ENCODE results near the gene API5.
A peak's percentile ranks its signal among the peaks of the same experiment; 100 is the strongest.
"Not testable (repeated sequence)": the region's sequence is repeated elsewhere in the genome, so short reads cannot be mapped to it uniquely, and the experiment has no call there.

Gene API5

DNA sequence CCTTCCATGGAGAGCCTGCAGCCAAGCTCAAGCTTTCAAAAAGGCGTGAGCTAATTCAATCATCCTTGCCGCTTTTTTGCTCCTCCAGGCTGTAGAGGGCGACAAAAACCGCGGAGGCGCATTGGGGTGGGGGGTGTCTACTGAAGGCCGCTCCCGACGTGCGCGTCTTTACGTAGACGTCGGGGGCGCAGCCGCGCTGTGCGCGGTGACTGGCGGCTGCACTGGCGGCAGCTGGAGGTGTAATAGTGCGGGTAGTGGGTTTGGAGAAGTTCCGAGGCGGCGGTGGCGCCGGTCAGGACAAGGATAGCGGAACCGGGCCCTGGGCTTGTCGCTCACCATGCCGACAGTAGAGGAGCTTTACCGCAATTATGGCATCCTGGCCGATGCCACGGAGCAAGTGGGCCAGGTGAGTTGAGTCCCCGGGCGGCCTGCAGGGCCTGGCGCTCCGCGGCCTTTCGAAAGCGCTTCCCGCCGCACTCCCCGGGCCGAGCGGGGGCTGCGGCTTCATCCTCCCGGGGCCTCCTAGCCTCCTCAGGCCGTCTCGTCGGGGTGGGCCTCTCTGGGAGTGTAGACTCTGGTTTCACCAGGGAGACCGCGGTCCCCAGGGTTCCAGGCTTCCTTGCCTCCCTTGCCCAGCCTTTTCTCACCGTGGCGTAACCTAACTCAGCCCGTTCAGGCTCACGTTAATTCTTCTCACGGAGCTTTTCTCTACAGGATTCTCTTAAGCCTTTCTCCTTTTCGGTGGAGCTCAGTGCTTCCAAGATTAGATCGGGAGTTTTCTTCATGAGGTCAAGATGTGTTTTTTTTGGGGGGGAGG, at the start of gene API5:
Gene API5 (plus strand): TSS at position 206 of the 817 bp plus-strand sequence. CDS start 132 bp downstream, at position 338.
- DNase-seq: peak; percentile 94

DNA sequence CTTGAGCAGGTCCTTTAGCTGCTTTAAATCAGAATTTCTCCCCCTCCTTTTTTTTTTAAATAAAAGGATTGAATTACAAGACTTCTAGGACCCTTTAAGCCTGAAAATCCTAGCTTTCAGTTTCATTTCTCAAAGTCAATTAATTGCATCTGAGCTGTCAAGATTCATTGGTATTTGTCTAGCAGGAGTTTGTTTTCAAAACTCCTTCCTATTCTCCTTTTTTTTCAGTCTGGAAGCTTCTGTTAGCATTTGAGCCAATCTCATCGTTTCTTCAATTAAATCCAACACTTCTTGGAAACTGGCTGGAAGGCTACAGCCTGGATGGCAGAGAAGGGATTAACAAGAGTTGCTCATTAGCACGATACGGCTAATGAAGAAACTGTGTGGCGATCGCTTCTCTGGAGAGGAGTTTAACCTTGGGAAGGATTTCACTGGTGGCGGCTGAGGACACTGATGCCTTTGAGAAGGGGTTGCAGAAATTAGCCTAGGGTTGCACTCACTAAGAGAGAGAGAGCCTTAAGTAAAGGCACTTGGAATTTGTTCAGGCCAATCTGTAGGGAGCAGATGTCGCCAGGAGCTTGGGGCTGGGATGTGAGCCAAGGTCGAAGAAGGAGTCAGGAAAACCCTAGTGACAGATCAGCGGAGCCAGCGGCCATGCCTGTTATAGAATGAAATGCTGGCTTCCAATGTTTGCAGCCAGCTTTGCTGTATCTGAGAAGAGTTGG, 43.8 kb upstream of the API5 start:
- no peak for DNase-seq

DNA sequence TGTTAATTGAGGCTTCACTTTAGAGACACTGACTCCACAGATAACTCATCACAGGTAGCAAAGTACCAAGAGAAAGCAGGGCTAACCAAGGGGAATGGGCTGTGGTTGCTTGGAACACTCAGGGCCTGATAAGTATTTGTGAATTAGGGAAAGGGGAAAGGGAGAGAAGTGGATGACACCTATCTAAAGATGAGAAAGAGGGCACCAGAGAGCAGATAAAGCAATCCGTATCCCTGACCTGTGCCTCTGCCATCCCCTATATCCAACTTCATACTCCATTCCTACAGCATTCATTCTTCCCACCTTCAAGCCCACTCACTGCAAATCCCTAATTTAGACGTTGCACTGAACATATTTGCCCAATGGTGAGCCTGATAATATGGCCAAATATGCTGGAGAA, 43.0 kb upstream of the API5 start:
- no peak for DNase-seq

DNA sequence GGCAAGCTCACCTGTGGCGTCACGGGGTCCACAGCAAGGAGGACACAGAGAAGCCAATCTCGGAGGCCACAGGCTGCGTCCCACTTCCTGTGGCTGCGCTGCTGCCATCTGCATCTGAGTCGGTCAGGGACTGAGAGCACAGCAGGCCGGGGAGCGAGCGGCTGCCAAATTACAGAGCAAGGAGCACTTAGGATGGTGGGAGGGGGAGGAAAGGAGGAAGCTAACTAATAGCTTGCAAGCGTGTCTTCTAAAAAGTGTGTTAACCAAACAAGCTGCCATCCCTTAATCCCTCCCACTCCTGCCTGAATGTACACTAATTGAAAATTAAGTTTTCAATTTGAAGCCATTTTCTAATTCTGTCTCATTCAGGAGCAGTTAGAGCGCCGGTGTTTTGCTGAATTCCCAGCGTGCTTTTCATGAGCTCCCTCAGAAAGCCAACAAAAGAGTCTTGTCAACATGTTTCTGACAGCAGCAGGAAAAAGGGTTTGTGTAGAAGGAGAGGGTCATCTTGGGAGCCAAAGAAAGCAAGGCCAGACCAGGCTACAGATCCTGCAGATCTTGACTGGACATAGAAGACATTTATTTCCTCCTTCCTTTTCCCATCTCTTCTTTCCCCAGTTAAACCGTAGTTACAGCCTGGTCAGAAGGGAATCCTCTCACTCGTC, 42.4 kb upstream of the API5 start:
- DNase-seq: no peak

DNA sequence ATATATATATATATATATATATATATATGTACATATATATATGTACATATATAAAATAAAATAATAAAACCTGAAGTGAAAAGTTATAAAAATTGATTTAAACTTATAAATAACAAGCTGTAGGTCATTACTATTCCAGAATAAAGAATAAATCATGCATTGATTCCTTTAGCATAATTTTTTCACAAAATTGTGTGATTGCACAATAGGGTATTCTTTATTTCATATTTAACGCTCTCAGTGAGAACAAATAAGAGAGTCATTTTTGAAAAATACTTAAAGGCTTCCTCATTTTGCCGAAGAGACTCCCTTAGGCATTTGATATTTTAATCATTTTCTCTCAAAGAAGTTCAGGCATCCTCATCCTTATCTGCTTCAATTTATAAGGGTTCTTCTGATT, 41.3 kb upstream of the API5 start:
- no peak for DNase-seq

DNA sequence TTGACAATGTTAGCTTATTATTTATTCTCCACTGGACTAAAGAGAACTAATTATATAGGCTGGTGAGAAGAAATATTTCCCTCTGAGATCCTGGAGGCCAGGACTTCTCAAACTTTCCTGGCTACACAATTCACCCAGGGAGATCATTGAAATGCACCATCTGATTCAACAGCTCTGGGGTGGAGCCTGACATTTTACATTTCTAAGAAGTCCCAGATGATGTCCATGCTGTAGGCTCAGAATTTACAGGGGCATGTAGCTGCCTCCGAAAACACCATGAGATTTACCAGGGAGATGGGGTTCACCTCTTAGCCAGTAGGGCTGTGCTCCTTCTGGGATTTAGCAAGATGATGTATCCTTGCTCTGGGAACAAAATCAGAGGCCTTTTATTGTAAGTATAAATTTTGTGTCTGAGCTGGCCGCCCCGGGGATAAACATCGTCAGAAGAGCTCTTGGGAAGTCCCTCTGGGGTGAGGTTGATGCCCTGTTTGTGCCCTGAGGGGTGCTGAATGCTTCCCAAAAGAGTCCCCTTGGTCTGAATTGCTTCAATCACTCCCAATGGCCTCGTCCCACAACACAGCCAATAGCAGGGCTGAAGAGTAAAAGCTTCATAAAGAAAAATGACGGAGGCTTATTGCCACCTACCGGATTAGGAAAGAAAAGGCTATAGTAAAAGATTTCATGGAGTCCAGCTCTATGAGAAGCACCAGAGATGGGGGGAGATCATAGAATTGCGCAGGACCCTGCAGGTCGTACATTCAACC, 33.4 kb upstream of the API5 start:
- no peak for DNase-seq

DNA sequence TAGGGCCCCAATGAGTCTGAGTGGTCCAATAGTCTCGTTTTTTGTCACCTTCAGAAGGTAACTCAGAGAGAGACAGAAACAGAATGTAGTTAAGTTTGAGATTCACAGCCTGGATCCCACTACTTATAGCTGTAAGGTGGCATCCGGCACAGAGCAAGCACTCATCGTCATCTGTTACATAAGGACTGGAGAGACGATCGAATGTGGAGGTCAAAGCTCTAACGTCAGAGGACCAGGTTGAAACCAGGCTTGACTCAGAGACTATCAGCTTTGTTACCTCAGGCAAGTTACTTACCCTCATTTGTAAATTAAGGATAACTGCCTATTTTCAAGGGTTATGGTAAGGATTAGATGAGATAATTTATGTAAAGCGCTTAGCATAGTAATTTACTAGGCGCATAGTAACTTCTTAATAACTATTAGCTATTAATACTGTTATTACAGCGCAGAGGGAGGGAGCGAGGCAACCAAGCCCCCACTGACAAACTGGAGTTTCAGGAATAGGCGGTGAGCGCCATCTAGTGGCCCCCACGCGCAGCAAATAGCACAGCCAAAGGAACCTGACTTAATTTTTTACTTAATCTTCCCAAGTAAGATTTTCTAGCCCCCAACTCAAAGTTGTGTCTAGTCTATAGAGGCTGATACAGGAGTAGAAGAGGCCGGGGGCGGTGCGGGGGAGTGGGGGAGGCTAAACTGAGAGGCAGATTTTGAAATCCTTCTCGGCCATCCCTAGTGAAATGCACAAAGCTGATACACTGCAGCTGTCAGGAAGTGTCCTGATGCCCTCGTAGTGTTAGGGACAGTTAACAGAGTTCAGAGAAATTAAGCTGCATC, 29.0 kb upstream of the API5 start:
- peak; percentile 24 for DNase-seq

DNA sequence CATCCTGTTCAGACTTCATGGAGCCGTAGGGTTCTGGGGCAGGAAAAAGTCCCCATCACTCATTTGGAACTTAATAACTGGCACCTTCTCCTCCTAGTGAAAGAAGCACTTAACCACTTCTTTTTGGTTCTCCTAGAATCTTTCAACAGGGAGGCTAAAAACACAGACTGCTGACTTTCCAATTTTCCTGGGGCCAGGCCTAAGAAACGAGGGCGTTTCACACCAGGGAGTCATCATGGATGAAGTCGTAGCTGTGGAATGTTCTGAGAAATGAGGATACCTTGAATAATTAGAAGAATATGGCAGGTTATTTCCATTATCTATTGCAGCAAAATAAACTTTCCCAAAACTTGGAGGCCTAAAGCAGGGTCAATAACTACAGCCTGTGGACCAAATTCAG, 26.0 kb upstream of the API5 start:
- DNase-seq: no peak

DNA sequence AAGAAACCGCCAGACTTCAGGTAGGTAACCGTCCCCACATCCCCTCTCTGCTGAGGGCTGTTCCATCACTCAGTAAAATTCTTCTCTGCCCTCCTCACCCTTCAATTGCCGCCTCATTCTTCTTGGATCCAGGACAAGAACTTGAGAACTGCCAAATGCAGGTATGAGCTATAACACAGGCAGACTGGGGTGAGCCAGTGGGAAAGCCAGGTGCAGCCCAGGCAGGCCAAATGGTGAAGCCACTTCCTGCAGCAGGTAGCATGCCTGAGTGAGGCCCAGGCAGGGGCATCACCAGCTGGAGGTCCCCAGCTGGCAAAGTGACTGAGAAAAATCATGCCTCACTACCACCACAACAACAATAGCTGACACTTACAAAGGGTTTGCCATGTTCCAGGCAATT, 22.4 kb upstream of the API5 start:
- no peak for DNase-seq

DNA sequence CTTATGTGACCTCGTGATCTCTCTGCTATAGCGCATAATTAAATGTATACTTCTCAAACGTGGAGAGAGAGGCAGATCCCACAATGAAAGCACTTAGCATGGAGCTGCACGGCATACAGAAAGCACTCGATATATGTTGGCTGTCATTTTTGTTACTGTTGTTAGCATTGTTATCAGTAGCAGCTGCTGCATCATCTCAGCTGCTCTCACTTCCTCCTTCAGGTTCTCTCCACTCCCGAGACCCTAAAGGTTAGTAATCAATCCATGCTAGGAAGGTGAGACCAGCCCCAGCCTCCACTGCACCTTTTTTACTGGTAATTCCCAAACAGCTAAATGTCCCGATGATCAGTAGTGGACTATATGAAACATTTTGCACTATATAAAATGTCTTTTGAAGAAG, 13.4 kb upstream of the API5 start:
- no peak for DNase-seq

DNA sequence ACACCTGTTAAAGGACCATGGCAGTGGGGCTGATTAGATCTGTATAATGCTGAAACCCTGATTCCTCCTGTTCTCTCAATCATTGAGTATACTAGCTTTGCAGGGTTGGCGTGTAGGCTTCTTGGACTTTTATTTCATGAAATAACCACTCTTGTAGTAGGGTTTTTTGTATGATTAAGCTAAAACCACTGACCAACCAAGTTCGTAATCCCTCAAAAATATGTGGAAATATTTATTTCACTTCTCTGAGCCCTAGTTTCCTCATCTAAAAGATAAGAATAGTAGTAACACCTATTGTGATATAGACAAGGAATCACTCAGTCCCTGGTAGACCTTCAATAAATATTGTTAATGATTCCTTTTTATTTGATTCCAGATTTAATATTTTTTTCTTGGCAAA, 4.2 kb downstream of the API5 start:
- no peak for DNase-seq

DNA sequence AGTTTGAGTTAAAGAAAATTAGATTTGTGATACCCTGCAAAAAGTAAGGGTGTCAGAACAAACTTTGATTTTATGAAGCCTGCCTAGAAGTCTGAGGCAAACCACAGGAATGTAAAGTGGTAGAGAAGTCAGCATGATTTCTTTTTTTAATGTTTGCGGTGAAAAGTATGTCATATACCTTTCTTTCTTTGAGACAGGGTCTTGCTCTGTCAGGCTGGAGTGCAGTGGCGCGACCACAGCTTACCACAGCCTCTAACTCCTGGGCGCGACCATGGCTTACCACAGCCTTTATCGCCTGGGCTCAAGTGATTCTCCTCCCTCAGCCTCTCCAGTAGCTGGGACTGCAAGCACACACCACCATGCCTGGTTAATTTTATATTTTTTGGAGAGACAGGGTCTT, 4.7 kb downstream of the API5 start:
- peak; percentile 18 for DNase-seq

DNA sequence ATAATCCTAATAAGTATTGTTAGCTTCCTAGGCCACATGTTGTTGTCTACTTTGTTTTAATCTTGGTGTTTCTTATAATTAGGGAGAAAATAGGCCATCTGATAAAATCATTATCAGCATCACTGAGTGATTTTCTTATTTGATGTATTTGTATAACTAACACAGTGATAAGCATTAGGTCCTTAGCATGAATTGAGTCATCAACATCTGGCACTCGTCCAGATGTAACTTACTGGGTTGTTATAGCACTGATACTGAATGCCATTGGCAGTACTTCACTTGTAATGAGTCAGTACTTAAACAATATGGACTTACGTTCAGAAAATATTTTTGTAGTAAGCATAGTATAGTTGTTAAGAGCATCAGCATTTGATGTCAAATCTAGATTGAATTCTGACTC, 16.2 kb downstream of the API5 start:
- no peak for DNase-seq

DNA sequence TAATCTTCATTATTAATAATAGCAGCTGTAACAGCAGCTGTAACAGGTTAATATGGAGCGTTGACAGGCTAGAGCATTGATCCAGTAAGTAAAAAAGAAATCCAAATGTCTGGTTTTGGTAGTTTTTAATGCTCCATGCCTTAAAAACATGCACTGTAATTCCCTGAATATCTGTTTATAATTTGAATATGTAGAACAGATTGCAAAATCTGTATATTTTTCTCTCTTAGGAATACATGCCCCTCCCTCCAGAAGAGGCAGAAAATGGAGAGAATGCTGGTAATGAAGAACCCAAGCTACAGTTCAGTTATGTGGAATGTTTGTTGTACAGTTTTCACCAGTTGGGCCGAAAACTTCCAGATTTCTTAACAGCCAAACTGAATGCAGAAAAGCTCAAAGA, 16.7 kb downstream of the API5 start:
- DNase-seq: no peak

DNA sequence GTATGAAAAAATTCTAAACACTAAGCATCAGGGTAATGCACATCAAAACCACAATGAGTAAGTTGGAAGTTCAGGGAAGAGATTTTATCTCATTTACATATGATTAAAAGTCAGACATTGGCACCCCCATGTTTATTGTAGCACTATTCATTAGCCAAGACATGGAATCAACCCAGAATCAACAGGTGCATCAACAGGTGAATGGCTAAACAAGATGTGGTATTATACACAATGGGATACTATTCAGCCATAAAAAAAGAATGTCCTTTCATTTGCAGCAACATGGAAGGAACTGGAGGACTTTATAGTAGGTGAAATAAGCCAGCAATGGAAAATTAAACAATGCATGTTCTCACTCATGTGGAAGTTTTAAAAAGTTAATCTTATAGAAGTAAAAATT, 29.4 kb downstream of the API5 start:
- no peak for DNase-seq

DNA sequence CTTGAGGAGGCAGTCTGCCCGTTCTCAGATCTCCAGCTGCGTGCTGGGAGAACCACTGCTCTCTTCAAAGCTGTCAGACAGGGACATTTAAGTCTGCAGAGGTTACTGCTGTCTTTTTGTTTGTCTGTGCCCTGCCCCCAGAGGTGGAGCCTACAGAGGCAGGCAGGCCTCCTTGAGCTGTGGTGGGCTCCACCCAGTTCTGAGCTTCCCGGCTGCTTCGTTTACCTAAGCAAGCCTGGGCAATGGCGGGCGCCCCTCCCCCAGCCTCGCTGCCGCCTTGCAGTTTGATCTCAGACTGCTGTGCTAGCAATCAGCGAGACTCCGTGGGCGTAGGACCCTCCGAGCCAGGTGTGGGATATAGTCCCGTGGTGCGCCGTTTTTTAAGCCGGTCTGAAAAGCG, 39.6 kb downstream of the API5 start:
- DNase-seq: not testable (repeated sequence)

DNA sequence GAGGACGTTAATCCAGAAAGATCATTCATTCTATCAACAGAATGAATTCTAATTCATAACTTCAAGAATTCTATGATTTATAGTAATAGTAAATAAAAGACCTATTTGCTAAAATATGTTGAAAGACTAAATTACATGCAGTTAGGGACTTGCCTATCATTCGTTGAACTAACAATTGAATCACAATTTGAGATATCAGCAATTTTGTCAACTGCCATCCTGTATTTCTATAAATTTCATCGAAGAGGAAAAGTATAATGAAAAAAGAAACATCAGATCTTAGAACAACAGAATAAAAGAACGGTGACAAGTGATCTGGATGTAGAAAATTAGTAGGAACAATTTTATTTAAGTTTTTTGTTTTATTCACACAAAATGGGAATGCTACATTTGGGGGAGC, 42.5 kb downstream of the API5 start:
- DNase-seq: no peak

DNA sequence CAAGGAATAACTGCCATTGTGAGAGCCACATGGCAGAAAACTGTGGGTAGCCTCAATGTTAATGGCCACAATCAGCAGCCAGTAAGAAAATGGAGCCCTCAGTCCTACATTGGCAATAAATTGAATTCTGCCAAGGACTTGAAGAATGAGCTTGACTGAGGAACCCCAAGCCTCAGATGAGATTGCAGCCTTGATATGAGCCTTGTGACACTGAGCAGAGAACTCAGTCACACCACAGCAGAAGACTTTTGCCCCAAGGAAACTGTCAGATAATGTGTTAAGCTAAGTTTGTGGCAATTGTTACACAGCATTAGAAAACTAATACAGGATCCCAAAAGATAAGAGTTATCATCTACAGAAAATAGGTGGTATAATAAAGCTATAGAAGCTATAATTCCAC, 44.5 kb downstream of the API5 start:
- DNase-seq: no peak

DNA sequence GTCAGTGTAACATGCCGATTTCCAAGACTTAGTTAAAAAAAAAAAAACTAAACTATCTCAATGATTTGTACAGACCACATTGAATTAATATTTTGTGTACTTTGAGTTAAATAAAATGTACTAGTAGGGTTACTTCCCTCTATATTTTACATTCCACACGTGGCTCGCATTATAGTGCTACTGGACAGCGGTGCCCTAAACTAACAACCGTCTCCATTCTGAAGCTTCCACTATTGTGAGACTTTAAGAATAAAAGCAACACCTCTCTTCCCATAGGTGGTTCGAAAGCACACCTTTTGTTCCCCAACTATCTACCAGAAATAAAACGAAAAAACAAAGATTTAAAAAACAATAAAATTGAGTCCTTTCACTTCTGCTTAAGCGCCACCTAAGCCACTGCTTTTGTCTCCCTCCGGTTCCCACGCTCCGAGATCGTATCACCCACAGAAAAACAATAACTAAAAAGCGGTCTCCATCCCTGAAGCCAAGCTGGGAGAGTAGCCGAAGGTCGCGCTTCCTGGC, 46.5 kb downstream of the API5 start:
- DNase-seq: no peak

DNA sequence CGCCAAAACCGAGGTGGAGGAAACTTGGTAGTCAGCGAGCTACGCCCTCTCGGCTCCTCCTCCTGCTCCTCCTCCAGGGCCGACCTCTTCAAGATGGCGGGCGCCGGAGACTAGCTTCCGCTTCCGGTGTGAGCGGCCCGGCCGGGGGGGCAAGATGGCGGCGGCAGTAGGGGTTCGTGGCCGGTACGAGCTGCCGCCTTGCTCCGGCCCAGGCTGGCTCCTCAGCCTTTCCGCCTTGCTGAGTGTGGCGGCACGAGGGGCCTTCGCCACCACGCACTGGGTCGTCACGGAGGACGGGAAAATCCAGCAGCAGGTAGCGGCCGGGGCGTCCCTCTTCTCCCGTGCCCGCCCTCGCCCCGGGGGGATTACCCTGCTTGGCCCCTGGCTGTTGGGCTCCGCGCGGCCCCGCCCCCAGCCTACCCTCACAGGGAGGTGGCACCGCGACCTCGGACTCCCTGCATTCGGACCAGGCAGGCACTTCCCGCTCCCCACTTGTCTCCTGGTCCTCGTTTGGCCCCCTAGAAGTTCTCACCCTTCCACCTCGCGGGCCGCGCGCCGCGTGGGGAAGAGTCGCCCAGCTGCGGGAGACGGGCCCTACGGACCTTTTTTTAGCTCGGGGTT, 47.1 kb downstream of the API5 start, which contains the start of gene TTC17:
Gene TTC17 (plus strand): TSS at position 120 of the 621 bp plus-strand sequence. CDS start 35 bp downstream, at position 155.
- DNase-seq: peak; percentile 91

DNA sequence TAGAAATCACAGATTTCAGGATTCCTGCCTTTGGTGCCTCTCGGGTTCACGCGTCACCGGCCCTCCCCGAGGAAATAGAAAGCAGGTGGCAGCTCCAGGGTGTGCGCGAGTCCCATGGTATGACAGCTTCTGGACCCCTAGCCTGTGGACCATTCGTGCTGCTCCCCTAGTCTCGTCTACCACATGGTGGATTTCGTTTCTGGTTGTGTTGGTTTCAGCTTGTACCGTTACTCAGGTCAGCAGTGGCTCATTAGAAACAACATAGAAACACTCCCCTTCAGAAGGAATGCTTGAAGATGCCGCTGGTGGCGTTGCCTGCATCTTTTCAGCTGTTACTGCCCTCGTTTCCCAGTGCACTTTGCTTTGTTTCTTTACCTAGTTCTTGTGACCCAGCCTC, 47.6 kb downstream of the API5 start:
- DNase-seq: no peak
